ENCODE results near the gene NAP1L1.

GRCh38 chr12:76117067-76117691 is 32.7 kb upstream of the NAP1L1 start:
- TF ChIP-seq CTCF (conservative IDR thresholded peaks at IDR 0.05) (no peak; the same call in 1 of the 2 replicates), EZH2 (IDR thresholded peaks at IDR 0.05; ENCODE audit: low read depth) (no peak)

Measured in PC-9 (cell line).